HG02885 (cell line): ENCODE measurements around the gene TJP1.
"Not testable (repeated sequence)": the region's sequence is repeated elsewhere in the genome, so short reads cannot be mapped to it uniquely, and the experiment has no call there.

Experiments
- ATAC-seq: cut with Tn5 transposase; IDR thresholded peaks from one replicate; pipeline ENCODE4 v1.9.1; 2021; ENCODE audit warnings: mild to moderate bottlenecking; ENCODE audit not compliant: unreplicated experiment, poor library complexity

The TJP1 gene

GRCh38 chr15:29687939-29688505 is 134.2 kb downstream of the TJP1 start:
- no peak for ATAC-seq

- no peak for ATAC-seq
Observed at GRCh38 chr15:29687204-29687815, 135.0 kb downstream of the TJP1 start.

- no peak for ATAC-seq
Observed at GRCh38 chr15:29686445-29687203, 135.6 kb downstream of the TJP1 start.

- ATAC-seq, result no peak
Observed at GRCh38 chr15:29686079-29686425, 136.2 kb downstream of the TJP1 start.

DNA sequence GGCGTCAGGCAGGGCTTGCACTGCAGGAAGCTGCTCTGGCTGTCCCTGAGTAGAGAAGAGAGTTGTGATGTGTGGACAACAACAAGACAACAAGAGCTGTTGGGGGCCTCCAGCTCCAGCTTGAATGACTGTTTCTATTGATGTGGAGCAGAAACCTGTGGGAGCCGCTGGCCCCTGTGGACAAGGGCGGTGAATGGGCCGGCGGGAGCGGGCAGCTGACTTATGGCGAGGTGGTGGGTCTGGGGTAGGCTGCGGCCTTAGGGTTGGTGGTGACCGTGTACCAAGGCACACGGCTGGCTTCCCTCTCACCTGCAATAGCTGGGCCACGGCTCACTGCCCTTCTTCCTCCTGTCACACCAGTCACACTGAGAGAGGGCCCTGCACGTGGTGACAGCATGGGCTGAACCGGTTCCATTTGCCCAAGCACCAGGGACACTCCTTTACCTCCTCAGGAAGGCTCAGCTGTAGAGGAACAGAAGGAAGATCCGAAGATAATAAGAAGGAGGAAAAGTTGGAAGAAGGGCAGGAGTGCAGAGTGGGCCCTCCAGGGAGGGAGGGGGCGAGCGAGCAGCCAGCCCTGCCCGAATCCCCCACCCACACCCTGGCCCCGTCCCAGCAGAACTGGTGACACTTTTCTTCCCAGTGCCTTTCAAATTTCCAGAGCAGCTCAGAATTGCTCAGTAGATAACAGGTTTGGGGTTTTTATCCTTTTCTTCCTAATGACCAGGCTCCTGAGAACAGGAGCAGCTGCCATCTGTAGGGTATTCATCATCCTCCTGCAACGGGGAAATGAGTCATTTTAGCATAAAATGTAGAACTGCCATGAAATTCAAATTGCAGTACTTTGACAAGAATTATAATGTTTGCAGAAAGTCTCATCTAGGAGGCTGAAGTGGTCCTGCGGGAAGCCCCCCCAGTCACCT is 136.9 kb downstream of the TJP1 start:
- no peak for ATAC-seq

GRCh38 chr15:29682781-29683180 is 139.5 kb downstream of the TJP1 start:
- no peak for ATAC-seq

DNA sequence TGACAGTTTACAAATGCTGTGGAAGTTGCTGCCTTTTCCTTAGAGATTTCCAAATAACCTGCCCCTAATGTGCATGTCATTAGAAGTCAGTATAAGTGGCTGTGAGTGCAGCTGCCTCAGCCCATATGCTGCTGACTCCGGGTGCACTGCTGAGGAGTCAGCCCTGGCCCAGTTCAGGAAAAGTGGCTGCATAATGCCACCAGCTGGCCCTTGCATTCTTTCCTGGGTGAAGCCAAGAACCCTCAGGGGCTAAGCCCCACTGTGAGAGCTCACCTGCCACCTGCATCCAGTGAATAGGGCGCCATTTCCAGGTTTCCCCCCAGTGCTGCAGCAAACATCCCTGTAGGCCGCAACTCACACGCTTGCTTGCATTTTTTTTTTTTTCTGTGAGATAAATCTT is 139.9 kb downstream of the TJP1 start:
- ATAC-seq, result no peak

GRCh38 chr15:29681946-29682345 is 140.3 kb downstream of the TJP1 start:
- no peak for ATAC-seq

GRCh38 chr15:29681166-29681845 is 141.0 kb downstream of the TJP1 start:
- no peak for ATAC-seq

GRCh38 chr15:29680465-29681165 is 141.7 kb downstream of the TJP1 start:
- no peak for ATAC-seq

GRCh38 chr15:29678504-29679034 is 143.7 kb downstream of the TJP1 start:
- ATAC-seq, result no peak

DNA sequence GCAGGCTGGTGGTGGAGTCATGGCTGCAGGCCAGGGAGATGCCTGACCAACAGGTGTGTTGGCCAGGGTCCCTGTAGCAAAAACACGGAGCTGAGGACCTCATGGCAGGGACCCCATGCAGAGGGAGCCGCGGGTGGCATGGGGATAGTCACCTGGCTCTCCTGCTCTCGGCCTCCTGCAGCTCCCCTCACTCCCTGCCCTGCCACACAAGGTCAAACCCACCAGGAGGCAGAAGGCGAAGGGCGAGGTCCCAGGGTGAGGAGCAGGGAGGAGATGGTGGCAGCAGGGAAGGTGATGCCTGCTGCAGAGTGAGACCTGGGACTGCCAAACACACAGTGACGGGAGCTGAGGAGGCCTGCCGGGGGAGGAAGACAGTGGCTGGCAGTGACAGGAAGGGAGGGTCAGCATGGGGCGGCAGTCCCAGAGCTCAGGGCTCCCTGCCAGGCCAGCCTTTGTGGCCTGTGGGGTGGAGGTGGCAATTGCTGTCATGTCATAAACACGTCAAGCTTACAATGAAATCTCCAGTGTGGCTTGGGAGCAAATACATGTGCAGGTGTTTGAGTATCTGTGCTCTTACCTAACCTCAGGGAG is 144.3 kb downstream of the TJP1 start:
- ATAC-seq, result no peak

GRCh38 chr15:29677455-29677854 is 144.8 kb downstream of the TJP1 start:
- no peak for ATAC-seq

GRCh38 chr15:29676961-29677402 is 145.3 kb downstream of the TJP1 start:
- no peak for ATAC-seq

DNA sequence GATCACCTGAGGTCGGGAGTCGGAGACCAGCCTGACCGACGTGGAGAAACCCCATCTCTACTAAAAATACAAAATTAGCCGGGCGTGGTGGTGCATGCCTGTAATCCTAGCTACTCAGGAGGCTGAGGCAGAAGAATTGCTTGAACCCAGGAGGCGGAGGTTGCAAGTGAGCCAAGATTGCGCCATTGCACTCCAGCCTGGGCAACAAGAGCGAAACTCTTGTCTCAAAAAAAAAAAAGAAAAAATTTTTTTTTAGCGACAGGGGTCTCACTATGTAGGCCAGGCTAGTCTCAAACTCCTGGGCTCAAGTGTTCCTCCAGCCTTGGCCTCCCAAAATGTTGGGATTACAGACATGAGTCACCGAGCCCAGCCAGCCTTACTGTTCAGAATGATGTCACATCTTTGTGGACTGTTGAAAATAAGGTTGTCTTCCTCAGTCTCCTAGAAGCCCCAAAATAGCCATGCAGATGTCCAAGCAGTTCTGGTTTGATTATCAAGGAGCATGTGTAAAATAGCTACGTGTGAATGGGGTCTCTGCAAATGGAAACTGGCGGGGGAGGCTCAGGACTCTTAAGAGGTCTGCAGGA is 145.8 kb downstream of the TJP1 start:
- ATAC-seq, result not testable (repeated sequence)

DNA sequence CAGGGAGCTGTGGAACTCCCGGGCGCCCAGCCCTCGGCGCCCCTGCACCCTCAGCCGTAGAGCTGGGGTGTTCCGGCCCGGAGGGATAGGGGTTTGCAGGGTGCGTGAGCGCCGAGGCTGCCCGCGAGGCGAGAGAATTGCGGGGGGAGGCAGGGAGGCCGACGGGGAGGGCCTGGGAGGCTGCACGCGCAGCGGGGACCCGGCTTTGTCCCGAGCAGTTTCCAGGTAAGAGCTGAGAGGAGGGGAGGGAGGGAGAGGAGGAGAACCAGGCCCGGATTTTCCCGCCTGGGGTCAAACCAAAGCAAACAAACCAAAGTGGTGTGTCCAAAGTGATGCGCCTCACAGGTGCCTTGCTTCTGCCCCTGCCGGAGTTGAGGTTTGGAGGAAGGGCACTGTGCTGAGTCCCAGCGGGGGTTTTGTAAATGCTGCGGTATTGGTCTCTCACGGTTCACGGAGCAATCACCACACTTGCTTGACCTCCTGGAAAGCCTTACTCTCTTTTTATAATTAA is 146.4 kb downstream of the TJP1 start:
- no peak for ATAC-seq

- ATAC-seq, result no peak
Observed at GRCh38 chr15:29674661-29675533, 147.4 kb downstream of the TJP1 start.
